ENCODE measurements around the gene SPON2.

SPON2 gene

DNA sequence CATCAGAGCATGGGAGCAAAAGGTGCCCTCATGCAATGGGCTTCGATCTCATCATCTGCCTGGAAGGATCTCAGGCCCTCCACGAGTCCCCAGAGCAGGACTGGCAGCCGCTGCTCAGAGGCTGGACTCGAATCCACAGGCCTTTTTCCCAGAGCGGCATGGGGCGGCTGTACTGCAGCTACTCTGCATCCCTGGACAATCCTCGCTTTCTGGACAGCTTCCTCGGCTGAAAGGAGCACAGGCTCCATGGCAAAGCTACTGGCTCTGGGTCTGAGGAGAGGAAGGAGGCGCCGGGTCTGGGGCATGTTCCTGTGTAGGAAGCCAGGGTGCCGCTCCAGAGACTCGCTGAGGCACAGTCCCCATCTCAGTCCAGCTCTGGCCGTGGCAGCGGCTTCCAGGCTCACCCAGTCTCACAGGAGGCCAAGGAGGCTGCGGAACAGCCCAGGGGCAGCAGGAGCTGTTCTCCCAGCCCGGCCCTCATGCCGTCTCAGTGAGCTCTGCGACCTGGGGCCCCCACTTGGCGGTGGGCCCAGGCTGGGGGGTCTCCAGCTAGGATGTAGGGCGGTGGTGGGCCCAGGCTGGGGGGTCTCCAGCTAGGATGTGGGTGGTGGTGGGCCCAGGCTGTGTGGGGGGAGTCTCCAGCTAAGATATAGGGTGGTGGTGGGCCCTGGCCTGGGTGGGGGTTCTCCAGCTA lies 2.7 kb upstream of the SPON2 start:
- Histone ChIP-seq H3K9me3 (no peaks in the 10 kb centered on the region), H3K27ac (no peak overlapping the region), H3K36me3 (no peaks in the 10 kb centered on the region), H3K4me3 (ENCODE audit: low read depth in 1 of 2, low read length in 1 of 2) (no peak overlapping the region), H3K4me1 (ENCODE audit: control insufficient read depth in 1 of 2, insufficient read depth in 1 of 2, low read depth in 1 of 2, low read length in 1 of 2) (peaks cover 0 to 21% of the 10 kb centered on the region in 2 experiments), H3K27me3 (peaks cover 52% of the 10 kb centered on the region)
- TF ChIP-seq, protein P1, sequence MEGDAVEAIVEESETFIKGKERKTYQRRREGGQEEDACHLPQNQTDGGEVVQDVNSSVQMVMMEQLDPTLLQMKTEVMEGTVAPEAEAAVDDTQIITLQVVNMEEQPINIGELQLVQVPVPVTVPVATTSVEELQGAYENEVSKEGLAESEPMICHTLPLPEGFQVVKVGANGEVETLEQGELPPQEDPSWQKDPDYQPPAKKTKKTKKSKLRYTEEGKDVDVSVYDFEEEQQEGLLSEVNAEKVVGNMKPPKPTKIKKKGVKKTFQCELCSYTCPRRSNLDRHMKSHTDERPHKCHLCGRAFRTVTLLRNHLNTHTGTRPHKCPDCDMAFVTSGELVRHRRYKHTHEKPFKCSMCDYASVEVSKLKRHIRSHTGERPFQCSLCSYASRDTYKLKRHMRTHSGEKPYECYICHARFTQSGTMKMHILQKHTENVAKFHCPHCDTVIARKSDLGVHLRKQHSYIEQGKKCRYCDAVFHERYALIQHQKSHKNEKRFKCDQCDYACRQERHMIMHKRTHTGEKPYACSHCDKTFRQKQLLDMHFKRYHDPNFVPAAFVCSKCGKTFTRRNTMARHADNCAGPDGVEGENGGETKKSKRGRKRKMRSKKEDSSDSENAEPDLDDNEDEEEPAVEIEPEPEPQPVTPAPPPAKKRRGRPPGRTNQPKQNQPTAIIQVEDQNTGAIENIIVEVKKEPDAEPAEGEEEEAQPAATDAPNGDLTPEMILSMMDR (IDR thresholded peaks at IDR 0.05): no peak

DNA sequence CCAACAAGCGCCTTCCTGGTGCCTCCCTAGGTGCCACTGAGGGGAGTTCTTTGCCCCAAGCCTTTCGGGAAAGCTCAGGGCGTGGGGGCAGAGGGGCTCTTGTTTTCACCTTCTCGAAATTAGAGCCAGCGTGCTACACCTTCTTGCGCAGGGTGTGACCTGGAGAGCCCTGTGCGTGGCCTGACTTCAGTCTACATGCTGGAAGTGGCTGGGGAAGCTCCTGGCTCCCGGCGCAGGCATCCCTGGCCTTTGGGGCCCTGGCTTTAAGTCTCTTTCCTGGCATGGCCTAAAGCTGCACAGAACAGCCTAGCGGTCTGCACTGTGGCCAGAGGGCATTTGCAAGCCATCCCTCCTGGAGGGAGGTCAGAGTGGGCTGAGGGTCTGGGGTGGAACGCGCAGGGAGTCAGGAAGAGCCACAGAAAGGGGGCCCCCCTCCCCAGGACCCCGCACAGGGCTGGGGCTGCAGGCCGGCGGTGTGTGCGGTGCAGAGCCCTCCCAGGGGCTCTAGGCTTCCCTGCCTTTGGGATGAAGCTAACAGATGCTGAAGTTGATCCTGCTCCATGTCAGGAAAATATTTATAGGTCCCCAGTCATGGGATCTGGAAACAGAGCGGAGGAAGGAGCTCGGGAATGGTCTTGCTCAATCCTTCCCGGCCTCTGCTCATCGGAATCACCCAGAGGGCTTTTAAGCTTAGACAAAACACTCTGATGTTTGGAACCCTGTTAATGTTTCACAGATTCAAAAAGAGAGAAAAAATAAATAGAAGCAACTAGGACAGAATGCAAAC lies 781 bp upstream of the SPON2 start:
- TF ChIP-seq, protein P1 (IDR thresholded peaks at IDR 0.05): no peak
- Histone ChIP-seq H3K9me3 (no peaks in the 10 kb centered on the region), H3K4me1 (ENCODE audit: control insufficient read depth in 1 of 2, insufficient read depth in 1 of 2, low read depth in 1 of 2, low read length in 1 of 2) (peaks cover 0 to 21% of the 10 kb centered on the region in 2 experiments), H3K27me3 (peaks cover 71% of the 10 kb centered on the region), H3K27ac (no peak overlapping the region), H3K36me3 (no peaks in the 10 kb centered on the region), H3K4me3 (ENCODE audit: low read depth in 1 of 2, low read length in 1 of 2) (no peak overlapping the region)

GRCh38 chr4:1171311-1172227 lies 814 bp downstream of the SPON2 start:
- TF ChIP-seq, protein P1 (IDR thresholded peaks at IDR 0.05): no peak
- peaks cover 9 to 24% of the 10 kb centered on the region in 2 experiments for H3K4me1 ChIP-seq (ENCODE audit: control insufficient read depth in 1 of 2, insufficient read depth in 1 of 2, low read depth in 1 of 2, low read length in 1 of 2)
- no peak overlapping the region for H3K27ac ChIP-seq
- H3K4me3 ChIP-seq (ENCODE audit: low read depth in 1 of 2, low read length in 1 of 2): no peak overlapping the region
- H3K36me3 ChIP-seq: no peaks in the 10 kb centered on the region
- H3K27me3 ChIP-seq: peaks cover 78% of the 10 kb centered on the region
- H3K9me3 ChIP-seq: no peaks in the 10 kb centered on the region

GRCh38 chr4:1170976-1171310 lies 1.4 kb downstream of the SPON2 start:
- TF ChIP-seq, protein P1 (IDR thresholded peaks at IDR 0.05): no peak
- H3K27me3 ChIP-seq: peaks cover 78% of the 10 kb centered on the region
- H3K27ac ChIP-seq: no peak overlapping the region
- no peaks in the 10 kb centered on the region for H3K36me3 ChIP-seq
- H3K4me1 ChIP-seq (ENCODE audit: control insufficient read depth in 1 of 2, insufficient read depth in 1 of 2, low read depth in 1 of 2, low read length in 1 of 2): peaks cover 9 to 24% of the 10 kb centered on the region in 2 experiments
- no peaks in the 10 kb centered on the region for H3K9me3 ChIP-seq
- no peak overlapping the region for H3K4me3 ChIP-seq (ENCODE audit: low read depth in 1 of 2, low read length in 1 of 2)

GRCh38 chr4:1170156-1170975 lies 2.0 kb downstream of the SPON2 start:
- Histone ChIP-seq H3K27ac (no peak overlapping the region), H3K4me1 (ENCODE audit: control insufficient read depth in 1 of 2, insufficient read depth in 1 of 2, low read depth in 1 of 2, low read length in 1 of 2) (peaks cover 9 to 24% of the 10 kb centered on the region in 2 experiments), H3K36me3 (no peaks in the 10 kb centered on the region), H3K4me3 (ENCODE audit: low read depth in 1 of 2, low read length in 1 of 2) (no peak overlapping the region), H3K27me3 (peaks cover 78% of the 10 kb centered on the region), H3K9me3 (no peaks in the 10 kb centered on the region)
- TF ChIP-seq, protein P1 (IDR thresholded peaks at IDR 0.05): no peak
